CD4-positive, CD25-positive, alpha-beta regulatory T cell (primary cell): Measurements from ENCODE around the gene AP1AR. TPM values are rescaled to one million over a fixed set of nuclear protein-coding genes. Genes with fewer than 3 reads are reported as not detected.

Experiments
- ATAC-seq, 2 donors: fragments of 150-1000 bp; cut with Tn5 transposase; one replicate each; pipeline ENCODE4 v1.10.0; 2021; ENCODE audit warnings: low read depth in 2 of 2, moderate number of reproducible peaks in 2 of 2, moderate library complexity in 1 of 2
- DNase-seq, 3 donors: peaks; one replicate each; pipeline versions ENCODE4 v3.0.0 to v3.0.0-alpha.2; 2012 to 2022; ENCODE audit warnings: mixed read lengths in 1 of 3
- H3K27ac ChIP-seq: one replicate; pipeline ENCODE4 v1.7.0; 2013; ENCODE audit warnings: mild to moderate bottlenecking, low read length; ENCODE audit not compliant: insufficient read depth, poor library complexity, severe bottlenecking
- H3K27me3 ChIP-seq: one replicate; pipeline ENCODE4 v1.7.0; 2013; ENCODE audit warnings: low read length; ENCODE audit not compliant: control insufficient read depth, insufficient read depth
- H3K36me3 ChIP-seq: one replicate; pipeline ENCODE4 v1.7.0; 2013; ENCODE audit warnings: mild to moderate bottlenecking, low read length, moderate library complexity; ENCODE audit not compliant: control insufficient read depth, insufficient read depth
- H3K4me1 ChIP-seq: 2 replicates; pipeline ENCODE4 v1.7.0; 2013; ENCODE audit warnings: mild to moderate bottlenecking, low read length; ENCODE audit not compliant: insufficient read depth, control insufficient read depth, poor library complexity, severe bottlenecking
- H3K4me3 ChIP-seq: one replicate; pipeline ENCODE4 v1.7.0; 2013; ENCODE audit warnings: low read depth, mild to moderate bottlenecking, low read length, moderate library complexity
- H3K9me3 ChIP-seq, 2 experiments: 1 replicate in 1 of 2; 2 replicates in 1 of 2; pipeline ENCODE4 v1.7.0; 2013; ENCODE audit warnings: low read length in 2 of 2, mild to moderate bottlenecking in 1 of 2, moderate library complexity in 1 of 2; ENCODE audit not compliant: control insufficient read depth in 2 of 2
- H3K27ac Mint-ChIP-seq, 3 donors: one replicate each; pipeline ENCODE4 v1.8.0; 2020 to 2022; ENCODE audit warnings: mild to moderate bottlenecking in 3 of 3, mixed read lengths in 3 of 3, moderate library complexity in 2 of 3
- H3K27me3 Mint-ChIP-seq: one replicate; pipeline ENCODE4 v1.8.0; 2022; ENCODE audit warnings: mild to moderate bottlenecking, mixed read lengths
- H3K36me3 Mint-ChIP-seq: one replicate; pipeline ENCODE4 v1.8.0; 2020; ENCODE audit warnings: mixed read lengths
- H3K4me1 Mint-ChIP-seq, 4 donors: one replicate each; pipeline ENCODE4 v1.8.0; 2020 to 2022; ENCODE audit warnings: mixed read lengths in 4 of 4, mild to moderate bottlenecking in 1 of 4
- H3K4me3 Mint-ChIP-seq, 4 donors: one replicate each; pipeline ENCODE4 v1.8.0; 2020 to 2022; ENCODE audit warnings: mild to moderate bottlenecking in 4 of 4, mixed read lengths in 4 of 4, moderate library complexity in 3 of 4
- H3K9me3 Mint-ChIP-seq, 7 donors: one replicate each; pipeline ENCODE4 v1.8.0; 2020 to 2022; ENCODE audit warnings: mixed read lengths in 7 of 7, mild to moderate bottlenecking in 3 of 7, moderate library complexity in 2 of 7
- polyA plus RNA-seq, 4 donors: library from polyadenylated mRNA; unstranded; fragments of 300-500 nt; fragmentation: Illumina TruSeq; gene quantifications; one replicate each; pipeline ENCODE4 v1.2.3, GENCODE V29; 2021
- total RNA-seq: library from RNA; stranded (reverse); gene quantifications from one replicate; pipeline ENCODE4 v1.2.3, GENCODE V29; 2022

AP1AR gene
- total and polyA plus RNA-seq, 5 donors from 2014 or later = 10.9 to 20.7 (median 19.6) TPM

DNA sequence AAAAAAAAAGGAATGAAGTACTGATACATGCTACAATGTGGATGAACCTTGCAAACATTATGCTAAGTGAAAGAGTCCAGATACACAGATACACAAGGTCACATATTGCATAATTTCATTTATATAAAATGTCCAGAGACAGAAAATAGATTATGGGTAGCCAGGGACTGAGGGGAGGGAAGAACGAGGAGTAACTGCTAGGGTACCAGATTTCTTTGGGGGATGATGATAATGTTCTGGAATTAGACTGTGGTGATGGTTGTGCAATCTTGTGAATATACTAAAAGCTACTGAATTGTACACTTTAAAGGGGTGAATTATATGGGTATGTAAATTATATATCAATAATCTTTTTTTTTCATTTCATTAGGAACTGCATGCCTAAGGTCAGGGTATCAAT, 20.8 kb upstream of the AP1AR start:
- Histone ChIP-seq H3K27me3 (no peaks in the 10 kb centered on the region), H3K36me3 (no peaks in the 10 kb centered on the region), H3K4me1 (no peaks in the 10 kb centered on the region), H3K9me3 (no peaks in the 10 kb centered on the region), H3K4me3 (no peak overlapping the region), H3K27ac (no peak overlapping the region)
- peaks cover 5% of the 10 kb centered on the region for H3K27me3 Mint-ChIP-seq
- H3K4me3 Mint-ChIP-seq = no peak overlapping the region
- H3K27ac Mint-ChIP-seq = no peak overlapping the region
- no peaks in the 10 kb centered on the region for H3K36me3 Mint-ChIP-seq
- ATAC-seq (no peak), DNase-seq (no peak)
- no peaks in the 10 kb centered on the region for H3K9me3 Mint-ChIP-seq
- H3K4me1 Mint-ChIP-seq = peaks cover 0 to 5% (median 1%) of the 10 kb centered on the region in 4 donors

DNA sequence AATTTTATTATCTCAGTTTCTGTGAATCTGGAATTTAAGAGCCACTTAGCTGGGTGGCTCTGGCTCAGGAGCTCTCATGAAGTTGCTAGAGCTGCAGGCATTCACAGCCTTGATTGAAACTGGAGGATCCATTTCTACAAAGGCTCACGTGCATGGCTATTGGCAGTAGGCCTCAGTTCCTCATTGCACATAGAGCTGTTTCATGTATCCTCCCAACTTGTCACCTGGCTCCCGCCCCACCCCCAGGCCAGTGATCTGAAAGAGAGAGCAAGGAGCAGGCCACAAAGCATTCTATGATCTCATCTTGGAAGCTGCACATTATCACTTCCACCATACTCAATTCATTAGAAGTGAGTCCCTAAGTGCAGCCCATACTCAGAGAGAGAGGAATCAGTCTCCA, 18.5 kb upstream of the AP1AR start:
- Histone ChIP-seq H3K27ac (no peak overlapping the region), H3K27me3 (no peaks in the 10 kb centered on the region), H3K4me3 (no peak overlapping the region), H3K9me3 (no peaks in the 10 kb centered on the region), H3K36me3 (no peaks in the 10 kb centered on the region), H3K4me1 (no peaks in the 10 kb centered on the region)
- Mint-ChIP-seq H3K4me3 (no peak overlapping the region), H3K27ac (no peak overlapping the region), H3K27me3 (peaks cover 5% of the 10 kb centered on the region), H3K36me3 (no peaks in the 10 kb centered on the region), H3K4me1 (peaks cover 0 to 5% (median 1%) of the 10 kb centered on the region in 4 donors), H3K9me3 (no peaks in the 10 kb centered on the region)
- DNase-seq = no peak
- ATAC-seq = no peak

DNA sequence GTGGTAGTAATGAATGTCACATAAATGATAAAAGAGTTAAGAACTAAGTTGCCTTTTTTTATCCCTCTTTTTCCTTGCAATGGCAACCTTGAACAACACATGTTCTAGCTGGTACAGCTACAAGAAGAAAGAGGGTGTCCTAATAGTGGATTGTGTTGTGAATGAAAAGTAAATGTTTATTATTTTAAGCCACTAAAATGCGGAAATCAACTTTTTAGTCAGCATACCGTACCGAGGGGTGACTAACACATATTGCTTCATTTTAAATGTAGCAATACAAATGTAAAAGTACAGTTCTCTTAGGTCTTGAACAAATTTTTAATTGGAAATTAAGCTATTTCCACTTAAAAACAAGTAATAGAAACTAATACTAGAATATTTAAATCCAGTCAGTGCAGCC, 17.7 kb upstream of the AP1AR start:
- Mint-ChIP-seq H3K4me3 (no peak overlapping the region), H3K36me3 (no peaks in the 10 kb centered on the region), H3K4me1 (peaks cover 0 to 5% (median 1%) of the 10 kb centered on the region in 4 donors), H3K27ac (no peak overlapping the region), H3K27me3 (peaks cover 5% of the 10 kb centered on the region), H3K9me3 (no peaks in the 10 kb centered on the region)
- no peaks in the 10 kb centered on the region for H3K4me1 ChIP-seq
- H3K36me3 ChIP-seq = no peaks in the 10 kb centered on the region
- DNase-seq (no peak), ATAC-seq (no peak)
- no peak overlapping the region for H3K27ac ChIP-seq
- H3K27me3 ChIP-seq = no peaks in the 10 kb centered on the region
- no peaks in the 10 kb centered on the region for H3K9me3 ChIP-seq
- no peak overlapping the region for H3K4me3 ChIP-seq

DNA sequence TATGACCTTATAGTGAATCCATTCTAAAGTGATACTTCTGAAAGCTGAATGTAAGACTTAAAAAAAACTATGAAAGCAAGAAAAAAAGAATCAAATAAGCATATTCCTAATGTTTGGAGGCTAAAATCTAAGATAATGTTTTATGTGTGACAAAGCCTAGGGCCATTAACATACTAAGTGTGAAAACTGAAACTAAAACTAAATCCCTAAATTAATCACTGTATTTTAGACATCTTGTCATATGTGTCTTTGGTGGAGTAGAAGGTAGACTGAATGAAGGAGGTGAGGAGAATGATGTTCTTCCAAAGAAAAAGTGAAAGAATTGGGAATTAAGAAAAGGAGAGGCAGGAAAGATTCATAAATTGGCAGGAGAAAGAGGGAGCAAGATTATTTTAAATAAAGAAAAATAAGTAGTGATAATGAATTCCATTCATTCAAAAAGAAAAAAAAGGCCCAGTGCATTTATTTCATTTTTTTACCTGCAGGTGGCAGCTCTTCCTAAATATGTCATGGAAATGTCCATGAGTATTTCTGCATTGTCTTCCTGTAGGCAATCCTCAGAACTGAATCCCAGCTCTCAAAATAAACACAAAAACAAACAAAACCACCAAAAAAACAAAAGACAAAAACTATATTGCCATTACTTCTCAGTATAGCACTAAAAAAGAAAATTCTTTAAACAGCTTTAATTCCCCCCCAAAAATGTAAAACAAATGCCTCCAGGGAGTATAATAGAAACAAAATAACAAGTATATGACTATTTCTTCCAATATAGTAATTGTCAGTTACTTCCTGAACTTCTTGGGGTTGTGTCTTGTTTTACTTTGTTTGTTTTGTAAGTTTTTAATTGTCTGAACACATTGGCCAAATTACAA, 17.0 kb upstream of the AP1AR start:
- Mint-ChIP-seq H3K27me3 (peaks cover 2% of the 10 kb centered on the region), H3K4me1 (peaks cover 0 to 5% (median 2%) of the 10 kb centered on the region in 4 donors), H3K4me3 (no peak overlapping the region), H3K36me3 (no peaks in the 10 kb centered on the region), H3K27ac (no peak overlapping the region), H3K9me3 (no peaks in the 10 kb centered on the region)
- Histone ChIP-seq H3K9me3 (no peaks in the 10 kb centered on the region), H3K36me3 (no peaks in the 10 kb centered on the region), H3K4me3 (no peak overlapping the region), H3K4me1 (no peaks in the 10 kb centered on the region), H3K27me3 (no peaks in the 10 kb centered on the region), H3K27ac (no peak overlapping the region)
- no peak for ATAC-seq
- DNase-seq = peak in 2 of 3 donors; percentile 27 to 34

DNA sequence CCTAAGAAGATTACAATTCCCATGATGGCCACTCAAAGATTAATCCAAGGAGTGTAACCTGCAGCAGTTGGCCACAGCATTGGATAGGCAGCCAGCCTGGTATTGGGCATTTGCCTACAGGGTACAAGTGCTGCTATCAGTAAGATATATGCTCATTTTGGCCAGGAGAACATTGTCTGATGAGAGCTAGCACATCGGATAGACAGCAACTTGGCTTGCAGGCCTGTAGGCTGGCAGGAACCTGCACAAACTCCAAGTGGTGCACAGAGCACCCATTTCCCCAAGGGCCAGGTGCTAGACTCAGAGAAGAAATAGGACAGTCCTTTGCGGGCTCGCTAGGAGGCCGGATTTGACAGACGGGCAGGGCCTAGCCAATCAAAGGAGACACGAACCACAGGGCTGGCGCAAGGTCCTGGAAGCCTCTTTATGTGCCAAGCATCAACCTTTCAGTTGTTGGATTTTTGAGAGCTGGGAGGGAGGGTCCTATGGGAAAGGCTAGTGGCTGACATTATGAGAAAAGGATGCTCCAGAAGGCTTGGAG, 11.7 kb upstream of the AP1AR start:
- peak overlapping the region in 1 of 3 donors; percentile 44 for H3K27ac Mint-ChIP-seq

DNA sequence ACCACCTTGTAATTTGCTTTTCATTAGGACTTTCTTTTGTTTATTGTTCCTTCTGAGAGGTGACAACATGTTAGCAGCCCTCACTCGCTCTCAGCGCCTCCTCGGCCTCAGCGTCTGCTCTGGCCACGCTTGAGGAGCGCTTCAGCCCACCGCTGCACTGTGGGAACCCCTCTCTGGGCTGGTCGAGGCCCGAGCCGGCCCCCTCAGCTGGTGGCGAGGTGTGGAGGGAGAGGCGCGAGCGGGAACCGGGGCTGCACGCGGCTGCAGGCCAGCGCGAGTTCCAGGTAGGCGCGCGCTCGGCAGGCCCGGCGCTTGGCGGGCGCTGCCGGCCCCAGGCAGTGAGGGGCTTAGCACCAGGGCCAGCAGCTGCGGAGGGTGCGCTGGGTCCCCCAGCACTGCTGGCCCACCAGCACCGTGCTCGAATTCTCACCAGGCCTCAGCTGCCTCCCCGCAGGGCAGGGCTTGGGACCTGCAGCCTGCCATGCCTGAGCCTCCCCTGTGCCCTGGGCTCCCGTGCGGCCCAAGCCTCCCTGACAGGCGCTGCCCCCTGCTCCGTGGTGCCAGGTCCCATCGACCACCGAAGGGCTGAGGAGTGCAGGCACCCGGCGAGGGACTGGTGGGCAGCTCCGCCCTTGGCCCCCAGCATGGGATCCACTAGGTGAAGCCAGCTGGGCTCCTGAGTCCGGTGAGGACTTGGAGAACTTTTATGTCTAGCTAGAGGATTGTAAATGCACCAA, 9.2 kb upstream of the AP1AR start:
- H3K27ac ChIP-seq = no peak overlapping the region
- no peaks in the 10 kb centered on the region for H3K9me3 ChIP-seq
- H3K27me3 ChIP-seq = no peaks in the 10 kb centered on the region
- peaks cover 0 to 1% (median 0%) of the 10 kb centered on the region in 7 donors for H3K9me3 Mint-ChIP-seq
- no peak for ATAC-seq
- H3K4me3 Mint-ChIP-seq = no peak overlapping the region
- peaks cover 11% of the 10 kb centered on the region for H3K27me3 Mint-ChIP-seq
- no peak overlapping the region for H3K27ac Mint-ChIP-seq
- H3K36me3 Mint-ChIP-seq = no peaks in the 10 kb centered on the region
- no peak overlapping the region for H3K4me3 ChIP-seq
- H3K4me1 ChIP-seq = no peaks in the 10 kb centered on the region
- H3K36me3 ChIP-seq = no peaks in the 10 kb centered on the region
- H3K4me1 Mint-ChIP-seq = peaks cover 0 to 4% (median 0%) of the 10 kb centered on the region in 4 donors
- no peak for DNase-seq

More for the DNA sequence above, 11.7 kb upstream of the AP1AR start:
- H3K4me3 ChIP-seq = no peak overlapping the region
- H3K27ac ChIP-seq = no peak overlapping the region
- no peaks in the 10 kb centered on the region for H3K36me3 Mint-ChIP-seq
- H3K27me3 Mint-ChIP-seq = peaks cover 3% of the 10 kb centered on the region
- peak overlapping the region in 1 of 4 donors; percentile 55 for H3K4me3 Mint-ChIP-seq
- no peak for DNase-seq
- H3K27me3 ChIP-seq = no peaks in the 10 kb centered on the region
- no peaks in the 10 kb centered on the region for H3K9me3 ChIP-seq
- ATAC-seq = no peak
- peaks cover 0 to 4% (median 0%) of the 10 kb centered on the region in 4 donors for H3K4me1 Mint-ChIP-seq
- no peaks in the 10 kb centered on the region for H3K36me3 ChIP-seq
- peaks cover 0 to 1% (median 0%) of the 10 kb centered on the region in 7 donors for H3K9me3 Mint-ChIP-seq
- no peaks in the 10 kb centered on the region for H3K4me1 ChIP-seq

DNA sequence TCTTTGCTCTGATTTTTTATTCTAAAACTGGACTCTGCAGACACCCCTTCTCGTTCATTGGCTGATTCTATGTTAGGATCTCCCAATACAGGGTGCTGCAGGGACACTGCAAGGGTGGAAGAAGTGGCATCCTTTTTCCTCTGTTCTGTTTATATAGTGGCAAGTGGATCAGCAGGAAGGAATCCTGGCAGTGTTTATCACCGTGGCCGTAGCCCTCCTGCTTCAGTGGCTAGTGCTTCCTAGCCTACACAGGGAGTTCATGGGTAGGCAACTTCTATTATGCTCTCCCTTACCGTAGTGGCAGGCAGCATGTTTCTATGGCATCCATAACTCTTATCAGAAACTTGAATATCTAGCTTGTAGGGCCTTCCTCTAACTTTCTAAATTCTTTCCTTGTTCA, 6.4 kb upstream of the AP1AR start:
- Histone ChIP-seq H3K4me1 (no peaks in the 10 kb centered on the region), H3K9me3 (no peaks in the 10 kb centered on the region), H3K36me3 (no peaks in the 10 kb centered on the region), H3K27me3 (no peaks in the 10 kb centered on the region), H3K4me3 (no peak overlapping the region), H3K27ac (no peak overlapping the region)
- H3K4me1 Mint-ChIP-seq = peaks cover 0 to 4% (median under 1%) of the 10 kb centered on the region in 4 donors
- DNase-seq (no peak), ATAC-seq (no peak)
- H3K27ac Mint-ChIP-seq = no peak overlapping the region
- peaks cover 0 to 1% (median 0%) of the 10 kb centered on the region in 7 donors for H3K9me3 Mint-ChIP-seq
- no peaks in the 10 kb centered on the region for H3K36me3 Mint-ChIP-seq
- H3K4me3 Mint-ChIP-seq = no peak overlapping the region
- peaks cover 11% of the 10 kb centered on the region for H3K27me3 Mint-ChIP-seq
